ENCODE measurements around the gene STARD3.

GRCh38 chr17:39711851-39712250, 74.9 kb downstream of the STARD3 start:
- no peak for TF ChIP-seq GATA2 (IDR thresholded peaks at IDR 0.05; ENCODE audit: low read depth, low read length)
- no peak for TF ChIP-seq GATA3 (IDR thresholded peaks at IDR 0.05; ENCODE audit: low read depth, low read length)

All from SH-SY5Y (cell line).